Raji (cell line): ENCODE results near the gene CD200R1L.

Experiments
- POLR2A ChIP-seq: IDR thresholded peaks from 2 replicates; pipeline ENCODE4 v1.6.1; 2011; ENCODE audit warnings: low read depth, low read length, control low read depth; ENCODE audit not compliant: insufficient read depth

Gene CD200R1L

DNA sequence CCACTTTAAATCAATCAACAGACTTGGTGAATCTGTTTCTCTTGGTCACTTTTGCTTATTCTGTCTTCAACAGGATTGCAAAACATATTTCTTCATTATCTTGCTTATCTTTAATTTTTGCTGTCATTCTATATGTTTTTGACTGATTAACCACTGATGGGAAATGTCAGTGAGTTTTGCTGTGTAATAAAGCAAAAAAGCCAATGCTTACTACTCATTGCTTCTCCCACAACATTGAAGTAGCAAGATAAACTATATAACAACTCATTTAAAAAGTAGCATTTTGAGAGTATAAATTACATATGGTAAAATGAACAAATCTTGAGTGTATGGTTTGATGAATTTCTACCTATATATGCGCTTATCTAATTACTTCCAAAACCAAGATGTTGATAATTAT lies 892 bp downstream of the CD200R1L start:
- TF ChIP-seq POLR2A: no peak

DNA sequence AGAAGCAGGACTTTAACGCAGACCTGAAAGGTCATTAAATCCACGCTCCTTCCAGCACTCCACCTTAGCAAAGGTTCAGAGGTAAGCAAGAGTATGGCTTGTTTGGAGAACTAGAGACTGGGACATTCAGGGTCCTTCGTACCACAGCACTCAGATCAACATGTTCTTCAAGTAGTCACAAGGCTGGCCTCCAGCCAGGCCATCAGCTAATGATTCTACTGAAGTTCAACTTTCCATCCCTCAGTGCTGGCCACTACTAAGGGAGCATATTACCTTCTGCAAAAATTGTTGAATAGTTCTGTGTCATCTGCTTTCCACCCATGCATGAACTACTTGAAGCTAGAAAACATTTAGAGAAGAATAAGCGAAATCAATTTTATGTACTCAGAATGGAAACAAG lies 17.6 kb downstream of the CD200R1L start:
- no peak for TF ChIP-seq POLR2A

DNA sequence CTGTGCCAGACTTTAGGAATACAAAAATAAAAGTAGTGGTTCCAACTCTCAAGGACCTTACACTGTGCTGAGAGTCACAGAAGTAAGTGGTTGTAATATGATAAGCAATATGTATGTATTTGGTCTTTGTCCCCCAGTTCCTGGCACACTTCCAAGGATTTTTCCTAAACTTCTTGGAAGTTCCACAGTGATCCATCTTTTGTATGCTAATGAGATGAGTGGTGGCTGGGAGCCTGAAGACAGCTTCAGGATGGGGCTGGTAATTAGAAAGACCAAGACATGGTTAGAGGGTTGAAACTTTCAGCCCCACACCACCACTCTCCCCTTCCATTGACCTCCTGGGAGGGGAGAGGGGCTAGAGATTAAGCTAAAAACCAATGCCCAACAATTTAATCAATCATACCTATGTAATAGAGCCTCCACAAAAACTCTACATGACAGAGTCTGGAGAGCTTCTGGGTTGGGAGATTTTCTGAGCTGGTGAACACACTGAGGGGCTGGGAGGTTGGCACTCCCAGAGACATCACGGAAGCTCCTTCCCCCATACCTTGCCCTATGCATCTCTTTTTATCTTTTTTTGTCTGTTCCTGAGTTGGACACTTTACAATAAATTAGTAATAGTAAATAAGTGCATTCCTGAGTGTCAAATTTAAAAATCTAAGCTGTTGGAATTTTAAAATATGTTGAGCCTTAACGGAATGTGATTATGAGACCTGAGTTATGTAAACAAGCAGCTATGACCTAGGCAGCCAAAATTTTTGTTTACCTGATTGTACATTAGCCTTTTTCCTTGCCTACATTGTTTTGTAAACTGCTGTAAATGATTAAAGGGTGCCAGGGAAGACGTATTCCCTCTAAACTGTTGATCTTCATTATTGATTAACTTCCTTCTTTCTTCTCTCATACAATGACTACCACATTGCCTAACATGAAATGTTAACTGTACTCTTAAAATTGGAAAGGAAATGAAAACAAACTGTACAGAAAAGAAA lies 24.3 kb downstream of the CD200R1L start:
- no peak for TF ChIP-seq POLR2A

DNA sequence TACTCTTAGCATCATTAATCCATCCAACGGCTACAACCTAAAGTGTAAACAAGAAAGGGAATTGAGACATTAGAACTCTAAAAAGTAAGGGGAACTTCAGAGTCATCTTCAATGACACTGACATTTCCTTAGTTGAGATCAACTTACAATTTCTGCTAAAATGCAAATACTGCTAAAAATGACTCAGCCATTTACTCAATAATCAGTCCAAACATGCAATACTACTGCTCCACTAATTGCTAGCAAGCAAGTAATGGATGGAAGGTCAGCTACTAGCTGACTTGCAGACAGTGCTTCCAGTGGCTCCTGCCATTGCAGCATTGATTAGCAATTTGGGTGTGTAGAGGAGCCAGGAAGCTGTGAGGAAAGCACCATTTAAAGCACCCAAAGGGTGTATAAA lies 28.4 kb downstream of the CD200R1L start:
- TF ChIP-seq POLR2A: no peak

DNA sequence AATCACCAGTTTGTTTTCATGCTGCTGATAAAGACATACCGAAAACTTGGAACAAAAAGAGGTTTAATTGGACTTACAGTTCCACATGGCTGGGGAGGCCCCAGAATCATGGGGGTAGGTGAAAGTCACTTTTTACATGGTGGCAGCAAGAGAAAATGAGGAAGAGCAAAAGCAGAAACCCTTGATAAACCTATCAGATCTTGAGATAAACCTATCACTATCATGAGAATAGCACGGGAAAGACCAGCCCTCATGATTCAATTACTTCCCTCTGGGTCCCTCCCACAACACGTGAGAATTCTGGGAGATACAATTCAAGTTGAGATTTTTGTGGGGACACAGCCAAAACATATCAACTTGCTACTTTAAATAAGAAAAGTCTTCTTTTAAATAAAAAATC lies 28.9 kb downstream of the CD200R1L start:
- TF ChIP-seq POLR2A: no peak

DNA sequence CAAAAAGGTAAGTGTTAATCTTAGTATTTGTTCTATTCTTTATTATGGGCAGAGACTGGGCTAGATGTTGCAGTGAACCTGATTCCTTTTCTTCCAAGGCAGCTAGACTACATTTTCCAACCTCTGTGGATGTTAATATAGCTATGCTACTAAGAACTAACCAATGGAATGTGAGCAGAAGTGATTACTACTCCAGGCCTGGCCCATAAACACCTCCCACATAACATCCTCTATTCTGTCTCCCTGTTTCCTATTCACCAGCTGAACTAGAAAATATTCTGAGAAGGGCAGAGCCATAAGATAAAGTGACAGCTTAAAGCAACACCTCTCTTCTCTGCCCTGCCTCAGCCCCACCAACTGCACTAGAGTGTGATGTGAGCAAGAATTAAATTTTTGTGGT lies 29.4 kb downstream of the CD200R1L start:
- no peak for TF ChIP-seq POLR2A

DNA sequence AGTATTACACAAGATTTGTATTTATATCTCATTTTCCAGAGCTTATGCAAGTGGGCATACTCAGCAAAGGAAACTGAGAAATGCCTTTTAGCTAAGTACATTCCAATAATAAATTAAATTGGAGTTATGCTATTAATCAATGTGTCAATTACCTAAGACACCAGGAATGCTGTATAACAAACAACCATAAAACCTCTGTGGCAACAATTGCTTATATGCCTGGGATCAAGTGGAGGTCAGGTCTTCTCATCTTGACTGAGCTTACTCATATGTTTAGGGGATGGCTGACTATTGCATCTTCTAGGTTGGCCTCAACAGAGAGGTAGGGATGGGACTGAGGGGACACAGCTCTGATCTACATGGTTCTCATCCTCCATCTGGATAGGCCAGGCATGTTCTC lies 30.7 kb downstream of the CD200R1L start:
- TF ChIP-seq POLR2A: no peak

DNA sequence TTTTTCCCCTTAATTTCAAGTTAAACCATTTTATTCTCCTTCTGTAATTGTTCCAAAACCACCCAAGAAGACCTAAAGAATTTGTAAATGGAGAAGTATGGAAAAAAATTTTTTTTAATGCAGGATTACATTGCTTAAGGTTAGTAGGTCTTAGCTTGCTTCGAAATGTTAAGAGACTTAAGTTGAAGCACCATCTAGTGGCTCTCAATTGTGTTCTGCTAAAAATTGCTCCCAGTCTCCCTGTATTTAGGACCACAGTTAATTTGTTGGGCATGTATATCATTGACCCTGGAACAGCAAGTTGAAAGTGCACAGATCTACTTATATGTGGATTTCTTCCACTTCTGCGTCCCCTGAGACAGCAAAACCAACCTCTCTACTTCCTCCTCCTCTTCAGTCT lies 32.4 kb downstream of the CD200R1L start:
- no peak for TF ChIP-seq POLR2A

DNA sequence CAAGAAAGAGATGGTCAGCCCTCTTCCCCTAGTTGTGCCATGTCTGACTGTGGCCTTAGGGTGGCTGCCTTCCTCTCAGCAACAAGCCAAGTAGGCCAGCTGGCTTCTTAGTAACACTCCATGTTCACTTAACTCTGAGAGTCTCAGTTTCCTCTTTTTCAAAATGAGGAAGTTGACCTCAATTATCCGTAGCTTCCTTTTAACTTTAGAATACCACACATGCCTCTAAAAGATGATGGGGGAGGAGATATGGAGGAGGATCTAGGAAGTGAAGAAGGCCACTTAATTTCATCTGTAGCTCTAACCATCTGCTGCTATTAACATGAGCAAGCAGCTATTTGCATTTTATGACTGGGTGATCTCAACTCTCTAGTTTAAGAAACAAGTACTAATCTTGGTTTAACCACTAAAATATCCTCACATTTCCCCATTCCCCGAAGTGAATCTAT lies 32.9 kb downstream of the CD200R1L start:
- TF ChIP-seq POLR2A: no peak

DNA sequence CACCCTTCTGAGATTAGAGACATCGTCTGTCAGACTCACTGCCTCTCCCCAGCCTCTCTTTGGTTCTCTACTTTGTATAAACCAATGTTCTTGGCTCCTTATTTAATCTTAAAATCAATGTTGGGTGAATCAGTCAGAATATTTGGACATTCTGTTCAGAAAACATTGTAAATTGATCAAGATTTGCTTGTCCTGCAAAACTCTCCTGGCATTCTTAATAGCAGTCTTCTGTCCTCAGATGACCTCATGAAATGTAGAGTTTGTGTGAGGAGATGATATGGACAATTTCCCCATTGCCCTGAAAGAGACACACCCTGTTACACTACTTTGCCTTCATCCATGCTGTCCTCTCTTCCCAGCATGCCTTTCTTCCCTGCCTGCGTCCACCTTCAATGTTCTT lies 33.6 kb downstream of the CD200R1L start:
- no peak for TF ChIP-seq POLR2A

DNA sequence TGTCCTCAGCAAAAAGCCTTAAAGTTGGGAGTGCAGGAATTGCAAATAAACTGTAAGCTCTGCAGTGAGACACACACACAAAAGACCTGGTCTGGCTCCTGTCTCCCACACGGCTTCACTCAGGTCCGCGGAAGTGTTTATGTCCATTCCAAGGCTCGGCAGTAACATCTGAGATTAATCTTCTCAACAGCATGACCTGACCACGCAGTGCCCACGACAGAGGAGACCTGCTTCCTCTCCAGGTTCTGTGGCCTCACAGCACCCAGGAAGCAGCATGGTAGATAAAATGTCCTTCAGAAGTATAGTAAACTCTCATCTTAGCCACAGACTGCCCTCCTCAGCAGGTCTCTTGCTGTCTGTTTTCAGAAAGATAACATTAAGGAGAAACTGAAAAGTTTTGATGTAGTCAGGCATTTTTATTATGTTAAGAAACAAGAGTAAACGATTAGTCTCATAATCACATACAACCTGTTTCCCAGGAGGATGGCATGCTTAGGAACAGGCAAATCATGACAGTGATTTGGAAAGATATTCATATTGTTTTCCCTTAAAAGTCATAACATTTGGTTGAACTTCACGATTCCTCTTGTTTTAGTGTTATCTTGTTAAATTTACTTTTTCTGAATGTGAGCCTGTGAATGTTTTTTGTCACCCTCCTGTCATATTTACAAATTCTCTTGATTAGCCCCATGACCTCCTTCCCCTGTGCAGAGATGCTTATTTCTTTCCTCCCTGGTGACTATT lies 34.6 kb downstream of the CD200R1L start:
- no peak for TF ChIP-seq POLR2A

DNA sequence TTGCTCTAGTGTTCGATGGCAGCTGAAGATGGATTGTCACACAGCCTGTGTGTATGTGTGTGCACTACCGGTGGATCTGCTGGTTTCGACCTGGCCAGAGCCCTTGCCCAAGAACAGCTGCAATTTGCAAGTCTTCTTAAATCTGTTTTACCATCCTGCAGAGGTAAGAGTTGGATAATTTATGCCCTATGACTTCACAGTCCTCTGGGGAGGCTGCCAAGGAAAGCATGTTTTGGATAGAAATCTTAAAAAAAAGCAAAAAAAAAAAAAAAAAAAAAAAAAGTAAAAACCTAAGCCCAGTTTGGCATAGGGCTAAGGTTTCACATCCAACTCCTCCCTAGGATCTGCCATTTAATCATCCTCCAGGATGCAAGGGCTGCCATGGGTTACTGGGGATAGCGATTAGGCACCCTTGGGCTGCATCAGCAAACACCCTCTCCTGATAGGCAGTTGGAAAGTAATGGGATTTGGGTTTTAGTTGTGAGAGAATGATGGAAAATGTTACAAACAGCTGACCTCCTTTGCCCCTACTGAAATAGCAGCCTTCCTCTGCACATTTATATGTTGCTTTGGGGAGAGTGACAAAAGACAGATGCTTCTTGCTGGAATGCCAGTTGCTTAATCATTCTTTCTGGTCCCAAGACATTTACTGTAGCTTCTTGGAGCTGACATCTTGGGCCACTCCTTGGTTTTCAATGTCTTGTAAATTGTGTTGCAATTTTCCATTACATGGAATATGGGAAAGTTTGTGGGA lies 35.4 kb downstream of the CD200R1L start:
- TF ChIP-seq POLR2A: no peak

DNA sequence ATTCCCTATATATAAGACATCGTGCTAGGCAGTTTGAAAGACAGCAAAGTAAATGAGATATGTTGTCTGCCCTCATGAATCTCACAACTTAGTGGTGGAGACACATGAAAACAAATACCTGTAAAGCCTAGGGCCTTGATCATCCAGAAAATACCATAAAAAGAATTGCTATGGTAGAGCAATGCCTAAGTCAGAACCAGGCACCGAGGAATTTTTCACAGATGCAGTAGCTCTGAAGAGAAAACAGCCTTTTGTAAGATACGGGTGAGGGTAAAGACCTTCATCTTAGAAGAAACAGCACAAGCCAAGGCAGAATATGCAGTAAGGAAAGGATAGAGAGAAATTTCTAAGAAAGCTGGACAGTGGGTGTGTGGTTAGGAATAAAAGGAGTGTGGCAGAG lies 36.1 kb downstream of the CD200R1L start:
- TF ChIP-seq POLR2A: no peak

DNA sequence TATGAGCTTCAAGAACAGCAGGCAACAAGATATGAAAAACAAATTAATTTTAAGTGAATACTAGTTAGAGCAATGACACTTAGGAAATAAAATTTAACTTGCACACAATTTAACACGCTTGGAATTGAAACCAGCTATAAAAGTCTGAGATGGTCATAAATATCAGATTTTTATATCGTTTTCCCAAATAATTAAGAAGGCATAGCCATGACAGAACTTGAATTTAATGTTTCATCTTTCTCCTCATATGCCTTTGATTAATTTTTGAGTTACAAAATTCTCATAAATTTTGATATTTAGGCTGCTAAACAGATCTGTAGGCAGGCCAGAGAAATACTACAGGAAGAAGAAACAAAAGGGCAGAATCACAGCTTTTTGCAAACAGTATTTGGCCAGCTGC lies 38.5 kb downstream of the CD200R1L start:
- TF ChIP-seq POLR2A: no peak

DNA sequence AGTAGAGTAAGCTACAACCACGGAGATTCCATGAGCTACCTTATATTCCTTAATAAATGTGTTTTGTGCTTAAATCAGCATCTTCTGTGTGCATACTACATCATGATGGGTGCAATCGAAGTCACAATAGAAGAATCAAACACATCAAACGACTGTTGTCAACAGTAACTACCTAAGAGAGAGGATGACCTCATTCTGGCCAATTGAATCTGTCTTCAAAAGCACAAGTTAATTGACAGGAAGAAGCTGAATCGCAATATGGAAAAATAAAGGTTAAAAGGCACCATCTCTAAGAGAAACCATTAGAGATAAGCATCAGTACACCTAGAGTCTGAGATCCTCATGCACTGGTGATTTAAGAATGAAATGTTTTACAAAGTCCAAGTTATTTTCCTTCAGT lies 39.0 kb downstream of the CD200R1L start:
- no peak for TF ChIP-seq POLR2A

DNA sequence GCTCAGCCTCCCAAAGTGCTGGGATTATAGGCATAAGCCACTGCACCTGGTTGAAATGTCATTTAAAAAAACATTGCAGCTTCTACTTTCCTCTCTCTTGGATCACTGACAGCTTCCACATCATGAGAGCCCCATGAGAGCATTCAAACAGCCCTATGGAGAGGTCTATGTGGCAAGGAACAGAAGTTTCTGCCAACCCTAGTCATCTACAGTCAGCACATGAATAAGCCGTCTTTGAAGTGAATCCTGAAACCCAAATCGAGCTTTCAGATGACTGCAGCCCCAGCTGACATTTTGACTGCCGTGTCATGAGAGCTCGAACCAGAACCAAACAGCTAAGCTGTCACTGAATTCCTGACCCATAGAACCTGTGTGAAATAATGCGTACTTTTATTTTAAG lies 39.8 kb downstream of the CD200R1L start:
- no peak for TF ChIP-seq POLR2A

DNA sequence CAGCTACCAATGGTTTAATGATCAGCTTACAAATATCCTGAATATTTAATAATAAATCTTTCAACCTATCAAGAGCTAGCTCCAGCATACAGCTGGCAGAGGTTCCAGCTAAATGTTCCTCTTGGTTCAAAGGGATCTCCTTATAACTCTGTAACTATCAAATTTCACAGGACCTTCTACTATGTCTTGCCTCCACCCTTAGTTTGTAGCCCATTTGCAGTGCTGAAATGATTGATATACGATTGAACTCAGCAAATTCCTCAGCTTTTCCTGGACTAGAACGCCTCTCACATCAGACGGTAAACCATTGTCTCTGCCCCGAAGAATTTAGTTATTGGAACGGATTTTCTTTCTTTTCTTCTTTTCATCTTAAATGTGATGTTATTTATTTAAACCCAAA lies 41.5 kb downstream of the CD200R1L start:
- TF ChIP-seq POLR2A: no peak
